Trophoblast cell (in vitro differentiated cells and primary cell): ENCODE data around the gene ITGB1.
A peak's percentile ranks its signal among the peaks of the same experiment; 100 is the strongest.

Experiments
- DNase-seq, 2 donors: peaks; one replicate each; pipeline ENCODE4 v3.0.0-alpha.2; 2016
- H2AFZ ChIP-seq: 2 replicates; pipeline ENCODE4 v1.6.1; 2013; ENCODE audit warnings: low read length, moderate library complexity, mild to moderate bottlenecking; ENCODE audit not compliant: insufficient read depth, poor library complexity
- H2AK5ac ChIP-seq: 2 replicates; pipeline ENCODE4 v1.6.1; 2013; ENCODE audit warnings: mild to moderate bottlenecking, low read length
- H2BK120ac ChIP-seq: 2 replicates; pipeline ENCODE4 v1.6.1; 2013; ENCODE audit warnings: low read length, mild to moderate bottlenecking, moderate library complexity; ENCODE audit not compliant: insufficient read depth, poor library complexity
- H2BK12ac ChIP-seq: 2 replicates; pipeline ENCODE4 v1.6.1; 2013; ENCODE audit warnings: mild to moderate bottlenecking, low read length, moderate library complexity
- H2BK5ac ChIP-seq: 2 replicates; pipeline ENCODE4 v1.6.1; 2013; ENCODE audit warnings: low read length, low read depth, moderate library complexity, mild to moderate bottlenecking; ENCODE audit not compliant: poor library complexity
- H3K14ac ChIP-seq: 2 replicates; pipeline ENCODE4 v1.6.1; 2013; ENCODE audit warnings: mild to moderate bottlenecking, low read length
- H3K18ac ChIP-seq: 2 replicates; pipeline ENCODE4 v1.6.1; 2013; ENCODE audit warnings: mild to moderate bottlenecking, low read length
- H3K23ac ChIP-seq: 2 replicates; pipeline ENCODE4 v1.6.1; 2013; ENCODE audit warnings: low read length
- H3K27ac ChIP-seq: 2 replicates; pipeline ENCODE4 v1.5.1; 2013; ENCODE audit warnings: low read depth, mild to moderate bottlenecking, inconsistent platforms, low read length, moderate library complexity
- H3K27me3 ChIP-seq: 2 replicates; pipeline ENCODE4 v1.6.1; 2013; ENCODE audit warnings: inconsistent platforms, mild to moderate bottlenecking, low read length, moderate library complexity; ENCODE audit not compliant: insufficient read depth
- H3K36me3 ChIP-seq, 2 experiments: 1 replicate in 1 of 2; 2 replicates in 1 of 2; pipeline ENCODE4 v1.6.1; 2013; ENCODE audit warnings: low read length in 2 of 2, mild to moderate bottlenecking in 2 of 2, moderate library complexity in 1 of 2; ENCODE audit not compliant: insufficient read depth in 2 of 2, control insufficient read depth in 1 of 2
- H3K4ac ChIP-seq: 2 replicates; pipeline ENCODE4 v1.6.1; 2013; ENCODE audit warnings: low read depth, mild to moderate bottlenecking, low read length, moderate library complexity
- H3K4me1 ChIP-seq, 2 experiments: 1 replicate in 1 of 2; 2 replicates in 1 of 2; pipeline ENCODE4 v1.6.1; 2013; ENCODE audit warnings: low read length in 2 of 2, mild to moderate bottlenecking in 2 of 2, moderate library complexity in 1 of 2; ENCODE audit not compliant: insufficient read depth in 2 of 2, control insufficient read depth in 1 of 2
- H3K4me2 ChIP-seq: 2 replicates; pipeline ENCODE4 v1.6.1; 2013; ENCODE audit warnings: inconsistent platforms, mild to moderate bottlenecking, low read length, moderate library complexity
- H3K4me3 ChIP-seq: 2 replicates; pipeline ENCODE4 v1.5.1; 2013; ENCODE audit warnings: mild to moderate bottlenecking, low read depth, low read length, inconsistent platforms
- H3K79me1 ChIP-seq: one replicate; pipeline ENCODE4 v1.6.1; 2013; ENCODE audit warnings: low read length
- H3K79me2 ChIP-seq: 2 replicates; pipeline ENCODE4 v1.6.1; 2013; ENCODE audit warnings: low read length, mild to moderate bottlenecking; ENCODE audit not compliant: control insufficient read depth, insufficient read depth, poor library complexity
- H3K9ac ChIP-seq: 2 replicates; pipeline ENCODE4 v1.6.1; 2013; ENCODE audit warnings: mild to moderate bottlenecking, low read length
- H3K9me3 ChIP-seq: 2 replicates; pipeline ENCODE4 v1.6.1; 2013; ENCODE audit warnings: low read depth, mild to moderate bottlenecking, control low read depth, inconsistent platforms, low read length; ENCODE audit not compliant: insufficient read depth
- H4K12ac ChIP-seq: 2 replicates; pipeline ENCODE4 v1.6.1; 2013; ENCODE audit warnings: low read depth, mild to moderate bottlenecking, low read length, moderate library complexity
- H4K8ac ChIP-seq: 2 replicates; pipeline ENCODE4 v1.6.1; 2013; ENCODE audit warnings: low read depth, mild to moderate bottlenecking, low read length, moderate library complexity
- H4K91ac ChIP-seq: one replicate; pipeline ENCODE4 v1.6.1; 2013; ENCODE audit warnings: low read depth, mild to moderate bottlenecking, low read length, moderate library complexity
- WGBS: extraction: QIAGEN DNeasy Blood & Tissue Kit; methylation state at CpG from one replicate; pipeline ENCODE4 v1.1.7; 2013; ENCODE audit warnings: missing lambda C conversion rate; ENCODE audit not compliant: insufficient read length, insufficient coverage; ENCODE audit errors: extremely low coverage; 5-methylcytosine and 5-hydroxymethylcytosine counted together

ITGB1 gene

GRCh38 chr10:32952094-32952493, 5.9 kb downstream of the ITGB1 start:
- Histone ChIP-seq H3K36me3 (peaks cover 0 to 2% of the 10 kb centered on the region in 2 experiments), H3K4me2 (no peak overlapping the region), H3K9ac (no peak overlapping the region), H2BK12ac (no peak overlapping the region), H3K9me3 (no peaks in the 10 kb centered on the region), H3K18ac (no peak overlapping the region), H3K4ac (no peak overlapping the region), H3K79me1 (peaks cover 2% of the 10 kb centered on the region), H3K4me3 (no peak overlapping the region), H3K4me1 (peaks cover 2 to 9% of the 10 kb centered on the region in 2 experiments), H3K14ac (no peak overlapping the region), H2AFZ (no peak overlapping the region), H2AK5ac (no peak overlapping the region), H4K8ac (no peak overlapping the region), H3K79me2 (peaks cover 21% of the 10 kb centered on the region), H3K27me3 (no peaks in the 10 kb centered on the region), H4K12ac (no peak overlapping the region), H2BK120ac (no peak overlapping the region), H3K23ac (no peak overlapping the region), H2BK5ac (no peak overlapping the region), H4K91ac (no peak overlapping the region), H3K27ac (no peak overlapping the region)
- no peak for DNase-seq

- peaks cover 0 to 2% of the 10 kb centered on the region in 2 experiments for H3K36me3 ChIP-seq
- H3K79me2 ChIP-seq, result peaks cover 16% of the 10 kb centered on the region
- no peaks in the 10 kb centered on the region for H3K9me3 ChIP-seq
- no peak overlapping the region for H2AFZ ChIP-seq
- no peak for DNase-seq
- peaks cover 2 to 10% of the 10 kb centered on the region in 2 experiments for H3K4me1 ChIP-seq
- no peak overlapping the region for H3K27ac ChIP-seq
- H3K4ac ChIP-seq, result peak overlapping the region; percentile 94
- H3K9ac ChIP-seq, result no peak overlapping the region
- H4K8ac ChIP-seq, result no peak overlapping the region
- H3K14ac ChIP-seq, result no peak overlapping the region
- no peak overlapping the region for H4K12ac ChIP-seq
- H3K27me3 ChIP-seq, result no peaks in the 10 kb centered on the region
- H4K91ac ChIP-seq, result no peak overlapping the region
- H3K18ac ChIP-seq, result no peak overlapping the region
- no peak overlapping the region for H3K4me3 ChIP-seq
- H2AK5ac ChIP-seq, result no peak overlapping the region
- H3K79me1 ChIP-seq, result no peaks in the 10 kb centered on the region
- H2BK120ac ChIP-seq, result no peak overlapping the region
- no peak overlapping the region for H2BK12ac ChIP-seq
- H3K4me2 ChIP-seq, result peak overlapping the region; percentile 61
- no peak overlapping the region for H2BK5ac ChIP-seq
- no peak overlapping the region for H3K23ac ChIP-seq
- WGBS, result no CpG with 5 or more reads among the region's 3 CpGs
Observed at GRCh38 chr10:32951111-32951510, 6.9 kb downstream of the ITGB1 start.

GRCh38 chr10:32950591-32951108, 7.4 kb downstream of the ITGB1 start:
- Histone ChIP-seq H2BK12ac (no peak overlapping the region), H2AFZ (no peak overlapping the region), H3K4me1 (peaks cover 2 to 10% of the 10 kb centered on the region in 2 experiments), H4K91ac (no peak overlapping the region), H3K4me2 (peak overlapping the region; percentile 28), H3K27ac (no peak overlapping the region), H3K9me3 (no peaks in the 10 kb centered on the region), H3K4ac (peak overlapping the region; percentile 47), H3K4me3 (no peak overlapping the region), H2AK5ac (no peak overlapping the region), H3K18ac (no peak overlapping the region), H3K9ac (no peak overlapping the region), H4K12ac (no peak overlapping the region), H2BK5ac (no peak overlapping the region), H3K36me3 (peaks cover 0 to 2% of the 10 kb centered on the region in 2 experiments), H4K8ac (no peak overlapping the region), H2BK120ac (no peak overlapping the region), H3K27me3 (no peaks in the 10 kb centered on the region), H3K79me2 (peaks cover 16% of the 10 kb centered on the region), H3K79me1 (no peaks in the 10 kb centered on the region), H3K14ac (no peak overlapping the region), H3K23ac (no peak overlapping the region)
- WGBS, result no CpG with 5 or more reads among the region's 5 CpGs
- peak in 1 of 2 donors; percentile 56 for DNase-seq

GRCh38 chr10:32949221-32949678, 8.8 kb downstream of the ITGB1 start:
- Histone ChIP-seq H3K14ac (no peak overlapping the region), H3K79me2 (peaks cover 21% of the 10 kb centered on the region), H4K8ac (no peak overlapping the region), H3K4me1 (peaks cover 7 to 15% of the 10 kb centered on the region in 2 experiments), H3K36me3 (peaks cover 2% of the 10 kb centered on the region in 2 experiments), H3K23ac (no peak overlapping the region), H3K4me2 (no peak overlapping the region), H2BK12ac (no peak overlapping the region), H2BK5ac (no peak overlapping the region), H2BK120ac (no peak overlapping the region), H3K27ac (no peak overlapping the region), H3K27me3 (no peaks in the 10 kb centered on the region), H3K9me3 (no peaks in the 10 kb centered on the region), H2AFZ (no peak overlapping the region), H2AK5ac (no peak overlapping the region), H3K4me3 (no peak overlapping the region), H3K9ac (no peak overlapping the region), H4K12ac (no peak overlapping the region), H3K4ac (no peak overlapping the region), H4K91ac (no peak overlapping the region), H3K79me1 (peaks cover 3% of the 10 kb centered on the region), H3K18ac (no peak overlapping the region)
- DNase-seq, result no peak
